Fibroblast of lung (primary cell): ENCODE measurements around the gene ROBO4. TPM values are rescaled to one million over a fixed set of nuclear protein-coding genes. Genes with fewer than 3 reads are reported as not detected.

Experiments
- DNase-seq, 2 donors: peaks; one replicate each; pipeline versions ENCODE4 v3.0.0 to v3.0.0-alpha.2; 2010; ENCODE audit warnings: low read depth in 2 of 2
- H2AFZ ChIP-seq: 2 replicates; pipeline ENCODE4 v1.5.1; 2012; ENCODE audit warnings: low read length, control low read depth, inconsistent platforms
- H3K27ac ChIP-seq: 2 replicates; pipeline ENCODE4 v1.5.1; 2011; ENCODE audit warnings: low read length, control low read depth; ENCODE audit not compliant: insufficient read depth
- H3K27me3 ChIP-seq: 2 replicates; pipeline ENCODE4 v1.5.1; 2011; ENCODE audit warnings: mild to moderate bottlenecking, low read length; ENCODE audit not compliant: control insufficient read depth, insufficient read depth
- H3K36me3 ChIP-seq: 2 replicates; pipeline ENCODE4 v1.5.1; 2011; ENCODE audit warnings: low read length; ENCODE audit not compliant: control insufficient read depth, insufficient read depth
- H3K4me1 ChIP-seq: 2 replicates; pipeline ENCODE4 v1.5.1; 2011; ENCODE audit warnings: low read length; ENCODE audit not compliant: control insufficient read depth, insufficient read depth; ENCODE audit errors: extremely low read depth
- H3K4me2 ChIP-seq: 2 replicates; pipeline ENCODE4 v1.5.1; 2011; ENCODE audit warnings: low read length, control low read depth; ENCODE audit not compliant: insufficient read depth; ENCODE audit errors: extremely low read depth
- H3K4me3 ChIP-seq, 4 experiments: fragments of 200-600 bp in 1 of 4; sonication (generic) in 1 of 4; replicated peaks in 1 of 4; 2 replicates each; pipeline ENCODE4 v1.5.1; 2011 to 2016; ENCODE audit warnings: low read length in 4 of 4, low read depth in 3 of 4, mild to moderate bottlenecking in 3 of 4, control low read depth in 2 of 4, inconsistent platforms in 1 of 4, mixed read lengths in 1 of 4; ENCODE audit not compliant: insufficient read depth in 1 of 4; ENCODE audit errors: control extremely low read depth in 1 of 4
- H3K79me2 ChIP-seq: 2 replicates; pipeline ENCODE4 v1.5.1; 2012; ENCODE audit warnings: mild to moderate bottlenecking, low read length, inconsistent platforms; ENCODE audit not compliant: control insufficient read depth, insufficient read depth
- H3K9ac ChIP-seq: 2 replicates; pipeline ENCODE4 v1.5.1; 2011; ENCODE audit warnings: mild to moderate bottlenecking, low read length, control low read depth; ENCODE audit not compliant: insufficient read depth
- H3K9me3 ChIP-seq: 2 replicates; pipeline ENCODE4 v1.5.1; 2012; ENCODE audit warnings: low read depth, low read length; ENCODE audit not compliant: control insufficient read depth, insufficient read depth
- H4K20me1 ChIP-seq: 2 replicates; pipeline ENCODE4 v1.5.1; 2011; ENCODE audit warnings: low read length; ENCODE audit not compliant: control insufficient read depth, insufficient read depth; ENCODE audit errors: extremely low read depth
- CTCF ChIP-seq, 2 donors: IDR thresholded peaks in 1 of 2; conservative IDR thresholded peaks in 1 of 2; 1 replicate in 1 of 2; 2 replicates in 1 of 2; pipeline ENCODE4 v1.5.1; 2011 to 2012; ENCODE audit warnings: low read length in 2 of 2, control low read depth in 1 of 2, inconsistent platforms in 1 of 2, low read depth in 1 of 2, mild to moderate bottlenecking in 1 of 2
- EZH2 ChIP-seq: IDR thresholded peaks from 2 replicates; pipeline ENCODE4 v1.5.1; 2012; ENCODE audit warnings: low read length, control low read depth, mild to moderate bottlenecking; ENCODE audit errors: missing control alignments
- polyA plus RNA-seq, 2 donors: library from polyadenylated mRNA; depleted of rRNA in 1 of 2; stranded (reverse) in 1 of 2; unstranded in 1 of 2; fragments of >200 nt; gene quantifications; 2 replicates each; pipeline ENCODE4 v1.2.1, GENCODE V29; 2011 to 2012; ENCODE audit warnings: missing spikeins in 1 of 2
- total RNA-seq: library from RNA; depleted of rRNA; stranded (reverse); fragments of >200 nt; gene quantifications from 2 replicates; pipeline ENCODE4 v1.2.1, GENCODE V29; 2014

Gene ROBO4
- total and polyA plus RNA-seq, 2 donors (not counting 1 experiment from before 2014, with no cell fraction given) = 0.45 to 0.66 TPM

- Histone ChIP-seq H3K79me2 (no peaks in the 10 kb centered on the region), H2AFZ (no peak overlapping the region), H3K36me3 (no peaks in the 10 kb centered on the region), H3K9me3 (no peaks in the 10 kb centered on the region), H4K20me1 (no peaks in the 10 kb centered on the region), H3K4me3 (no peak overlapping the region), H3K4me2 (no peak overlapping the region), H3K9ac (no peak overlapping the region), H3K4me1 (peaks cover 23% of the 10 kb centered on the region), H3K27me3 (no peaks in the 10 kb centered on the region), H3K27ac (no peak overlapping the region)
- TF ChIP-seq EZH2 (no peak), CTCF (conservative IDR thresholded peaks at IDR 0.05 in 1 of 2, IDR thresholded peaks at IDR 0.05 in 1 of 2; ENCODE audit: low read depth in 1 of 2, low read length in 2 of 2) (no peak)
- DNase-seq = no peak
Measured at GRCh38 chr11:124893781-124894401, 3.8 kb downstream of the ROBO4 start.

- Histone ChIP-seq H3K36me3 (no peaks in the 10 kb centered on the region), H3K4me3 (no peak overlapping the region), H3K4me2 (no peak overlapping the region), H4K20me1 (no peaks in the 10 kb centered on the region), H3K27me3 (no peaks in the 10 kb centered on the region), H3K9ac (no peak overlapping the region), H3K9me3 (no peaks in the 10 kb centered on the region), H3K27ac (no peak overlapping the region), H3K79me2 (no peaks in the 10 kb centered on the region), H2AFZ (no peak overlapping the region), H3K4me1 (peaks cover 15% of the 10 kb centered on the region)
- TF ChIP-seq CTCF (conservative IDR thresholded peaks at IDR 0.05 in 1 of 2, IDR thresholded peaks at IDR 0.05 in 1 of 2; ENCODE audit: low read depth in 1 of 2, low read length in 2 of 2) = no peak
- no peak for TF ChIP-seq EZH2
- no peak for DNase-seq
Measured at GRCh38 chr11:124892750-124893454, 4.8 kb downstream of the ROBO4 start.

- peaks cover 8% of the 10 kb centered on the region for H3K4me1 ChIP-seq
- H3K79me2 ChIP-seq = no peaks in the 10 kb centered on the region
- H3K27ac ChIP-seq = no peak overlapping the region
- no peaks in the 10 kb centered on the region for H4K20me1 ChIP-seq
- H3K9ac ChIP-seq = no peak overlapping the region
- no peaks in the 10 kb centered on the region for H3K27me3 ChIP-seq
- no peak overlapping the region for H3K4me3 ChIP-seq
- DNase-seq = no peak
- no peaks in the 10 kb centered on the region for H3K9me3 ChIP-seq
- TF ChIP-seq CTCF (conservative IDR thresholded peaks at IDR 0.05 in 1 of 2, IDR thresholded peaks at IDR 0.05 in 1 of 2; ENCODE audit: low read depth in 1 of 2, low read length in 2 of 2) (no peak), EZH2 (no peak)
- H3K4me2 ChIP-seq = no peak overlapping the region
- no peaks in the 10 kb centered on the region for H3K36me3 ChIP-seq
- H2AFZ ChIP-seq = no peak overlapping the region
Measured at GRCh38 chr11:124892146-124892545, 5.5 kb downstream of the ROBO4 start.
